NCI-H82 (cell line): Measurements from ENCODE around the gene EFCC1.

Experiments
- DNase-seq: peaks from one replicate; lab custom pipeline; 2025; lab: John Stamatoyannopoulos, UW

The EFCC1 gene

DNA sequence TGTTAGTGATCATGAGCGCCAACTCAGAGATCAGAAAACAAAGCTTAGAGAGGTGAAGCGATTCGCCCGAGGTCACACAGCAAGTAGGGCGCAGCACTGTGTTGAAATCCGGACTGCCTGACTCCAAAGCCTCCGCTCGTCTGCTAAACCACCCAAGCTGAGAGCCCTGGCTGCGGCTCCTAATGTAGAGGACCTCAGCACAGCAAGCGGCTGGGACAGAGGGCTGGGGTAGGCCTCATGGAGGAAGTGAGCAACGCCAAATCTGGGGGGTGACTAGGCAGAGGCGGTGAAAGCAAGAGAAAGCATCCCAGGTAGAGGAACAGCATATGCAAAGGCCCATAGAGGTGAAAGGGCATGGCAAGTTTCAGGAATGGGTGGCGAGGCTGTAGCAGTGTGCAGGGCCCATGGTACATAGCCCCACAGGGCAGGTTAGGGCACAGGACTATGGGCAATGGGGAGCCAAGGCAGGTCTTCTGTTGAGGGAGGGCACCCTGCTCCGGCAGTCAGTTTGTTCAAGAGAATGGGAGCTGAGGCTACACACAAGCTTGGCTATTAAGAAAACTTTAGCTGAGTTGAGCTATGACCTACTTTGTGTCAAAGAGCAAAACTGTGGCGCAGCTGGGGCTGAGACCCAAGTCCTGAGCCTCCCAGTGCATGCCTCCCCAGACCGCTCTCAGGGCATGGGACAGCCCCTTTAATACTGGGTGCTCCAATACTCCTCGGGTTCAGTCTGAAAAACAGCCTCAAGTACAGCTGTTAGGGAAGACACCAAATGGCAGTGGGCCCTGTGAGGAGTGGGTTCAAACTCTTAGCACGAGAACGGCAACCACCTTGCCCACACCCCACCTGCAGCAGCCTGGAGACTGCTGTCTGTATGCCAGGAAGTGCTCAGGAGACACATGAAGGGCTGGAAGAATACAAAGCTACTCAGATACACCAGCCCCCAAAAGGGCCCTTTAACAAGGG, 6.2 kb upstream of the EFCC1 start:
- DNase-seq, result no peak

DNA sequence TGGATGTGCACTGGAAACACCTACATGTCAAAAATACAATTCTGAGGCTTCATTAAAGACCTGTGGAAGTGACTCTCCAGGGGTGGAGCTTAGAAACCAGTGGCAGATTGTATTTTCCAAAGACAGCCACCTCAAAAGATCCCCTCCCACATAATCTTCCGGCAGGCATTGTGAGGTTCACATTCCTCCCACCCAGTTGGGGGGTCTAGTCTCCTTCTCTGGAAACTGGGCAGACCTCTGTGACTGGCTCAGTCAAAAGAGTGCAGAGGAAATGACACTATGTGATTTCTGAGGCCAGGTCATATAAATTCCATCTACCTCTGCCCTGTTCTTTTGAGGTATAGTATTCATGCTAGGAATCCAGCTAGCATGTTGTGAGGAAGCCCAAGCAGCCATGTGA, 5.4 kb upstream of the EFCC1 start:
- no peak for DNase-seq

GRCh38 chr3:128996200-128996599, 4.9 kb upstream of the EFCC1 start:
- no peak for DNase-seq

- no peak for DNase-seq
Measured at GRCh38 chr3:128996726-128997125, 4.4 kb upstream of the EFCC1 start.

- no peak for DNase-seq
Measured at GRCh38 chr3:128997486-128998133, 3.5 kb upstream of the EFCC1 start.

- no peak for DNase-seq
Measured at GRCh38 chr3:128998561-128998960, 2.5 kb upstream of the EFCC1 start.

- DNase-seq, result no peak
Measured at GRCh38 chr3:128999102-128999501, 2.0 kb upstream of the EFCC1 start.

- DNase-seq, result peak; percentile 22
Measured at GRCh38 chr3:129000742-129001100, 383 bp upstream of the EFCC1 start.

- no peak for DNase-seq
Measured at GRCh38 chr3:129001806-129002572, 885 bp downstream of the EFCC1 start.

DNA sequence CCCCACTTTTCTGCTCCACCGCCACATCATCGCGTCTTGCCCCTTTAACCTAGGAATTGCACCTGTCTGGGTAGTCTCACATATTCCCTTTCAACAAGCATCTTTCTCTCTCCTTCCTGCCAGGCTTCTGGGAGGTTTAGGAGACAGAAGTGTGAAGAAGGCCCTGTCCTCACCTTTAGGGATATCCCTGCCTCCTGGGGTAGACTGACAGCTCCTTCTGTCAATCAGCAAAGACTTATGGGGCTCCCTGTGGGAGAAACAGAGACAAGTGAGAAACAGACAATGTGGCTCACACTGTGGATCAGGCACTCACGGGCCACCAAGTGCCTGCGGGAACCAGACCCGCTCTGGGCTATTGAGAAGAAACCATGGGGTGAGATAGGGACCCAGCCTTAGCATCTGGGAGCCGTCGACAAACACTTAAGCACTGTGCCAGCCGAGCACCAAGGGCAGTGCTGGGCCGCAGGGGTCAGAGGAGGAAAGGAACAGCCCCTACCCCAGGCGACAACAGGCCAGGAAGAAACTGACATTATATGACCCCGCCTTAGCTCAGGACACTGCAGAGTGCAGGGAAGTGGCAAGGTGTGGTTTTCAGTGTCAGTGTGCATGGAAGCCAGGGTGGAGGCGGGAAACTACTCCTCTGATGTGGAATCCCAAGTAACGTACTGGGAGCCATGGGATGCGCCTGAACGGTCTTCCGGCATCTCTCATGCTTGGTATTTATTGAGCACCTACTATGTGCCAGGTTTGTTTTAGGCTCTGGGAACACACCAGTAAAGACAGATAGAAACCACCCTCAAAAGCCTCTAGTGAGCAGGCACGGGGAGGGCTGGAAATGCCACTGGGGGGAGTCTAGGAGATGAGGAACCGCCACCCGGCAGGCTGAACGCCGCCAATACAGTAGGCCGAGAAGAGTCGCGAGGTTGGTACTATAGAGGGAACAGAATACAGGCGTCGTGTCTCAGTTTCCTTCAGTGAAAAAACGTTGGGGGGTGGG, 1.8 kb downstream of the EFCC1 start:
- DNase-seq, result no peak

DNA sequence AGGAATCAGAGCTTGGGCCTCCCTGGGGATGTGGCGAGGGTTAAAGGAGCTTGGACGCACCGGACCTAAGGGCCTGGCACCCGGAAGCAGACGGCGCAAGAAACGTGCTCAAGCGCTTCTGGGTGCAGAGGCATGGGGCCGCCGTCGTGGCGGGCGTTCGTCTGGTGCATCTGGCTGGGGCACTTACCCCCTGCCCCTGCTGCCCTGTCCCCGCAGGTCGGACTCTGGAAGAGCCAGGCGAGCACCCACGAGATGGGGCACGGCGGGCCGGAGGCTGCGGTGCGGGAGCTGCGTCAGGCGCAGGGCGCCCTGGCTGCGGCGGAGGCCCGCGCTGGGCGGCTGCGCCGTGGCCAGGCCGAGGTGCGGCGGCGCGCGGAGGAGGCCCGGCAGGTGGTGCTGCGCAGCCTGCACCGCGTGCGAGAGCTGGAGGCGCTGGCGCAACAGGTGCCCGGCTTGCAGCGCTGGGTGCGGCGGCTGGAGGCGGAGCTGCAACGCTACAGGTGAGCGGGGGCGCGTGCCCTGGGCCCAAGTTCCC, 2.5 kb downstream of the EFCC1 start:
- peak; percentile 77 for DNase-seq

DNA sequence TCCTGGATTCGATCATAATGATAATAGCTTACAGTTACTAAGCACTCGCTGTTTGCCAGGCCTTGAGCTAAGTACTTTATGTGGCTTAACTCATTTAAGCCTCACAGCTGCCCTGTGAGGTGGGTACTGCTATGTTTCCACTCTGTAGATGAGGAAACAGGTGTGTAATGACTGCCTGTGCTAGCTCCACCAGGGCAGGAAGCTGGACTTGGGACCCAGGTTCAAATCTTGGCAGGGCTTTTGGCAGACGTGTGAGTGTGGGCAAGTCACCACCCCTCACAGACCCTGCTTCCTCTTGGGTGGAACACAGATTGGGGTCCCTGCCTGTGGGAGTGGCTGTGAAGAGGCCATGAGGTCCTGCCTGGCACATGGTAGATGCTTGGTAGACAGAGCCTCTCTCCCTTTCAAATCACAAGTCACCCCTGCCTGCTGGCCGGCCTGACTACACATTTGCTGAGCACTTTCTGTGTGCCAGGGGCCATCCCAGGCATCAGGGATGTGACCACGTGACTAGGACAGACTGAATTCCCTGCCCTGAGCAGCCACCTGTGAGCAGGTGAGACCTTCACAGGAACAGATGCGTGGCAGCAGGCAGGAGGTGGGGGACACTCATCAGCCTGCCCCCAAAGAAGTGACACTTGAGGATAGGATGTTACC, 3.7 kb downstream of the EFCC1 start:
- peak; percentile 22 for DNase-seq

GRCh38 chr3:129005526-129006303, 4.6 kb downstream of the EFCC1 start:
- no peak for DNase-seq

GRCh38 chr3:129006864-129007263, 5.8 kb downstream of the EFCC1 start:
- no peak for DNase-seq

GRCh38 chr3:129007792-129008191, 6.7 kb downstream of the EFCC1 start:
- DNase-seq, result no peak

GRCh38 chr3:129009266-129009665, 8.2 kb downstream of the EFCC1 start:
- no peak for DNase-seq

- no peak for DNase-seq
Measured at GRCh38 chr3:129010310-129010956, 9.3 kb downstream of the EFCC1 start.

DNA sequence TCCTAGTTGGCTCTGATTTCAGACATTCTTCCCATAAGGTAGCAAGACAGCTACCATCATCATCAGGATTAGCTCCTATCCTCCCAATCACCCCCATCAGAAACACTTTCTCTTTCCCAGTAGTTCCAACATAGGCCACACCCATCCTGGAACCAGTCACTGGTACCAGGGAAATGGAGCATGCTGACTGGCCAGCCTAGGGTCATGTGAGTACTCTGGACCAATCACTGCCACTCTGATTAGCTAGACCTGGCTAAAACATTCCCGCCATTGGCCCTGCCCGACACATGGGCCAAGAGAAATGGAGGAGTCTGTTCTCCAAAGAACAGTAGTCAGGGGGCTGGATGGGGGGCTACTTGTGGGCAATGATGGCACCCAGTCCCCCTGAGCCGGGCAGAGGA, 12.4 kb downstream of the EFCC1 start:
- DNase-seq, result peak; percentile 36

DNA sequence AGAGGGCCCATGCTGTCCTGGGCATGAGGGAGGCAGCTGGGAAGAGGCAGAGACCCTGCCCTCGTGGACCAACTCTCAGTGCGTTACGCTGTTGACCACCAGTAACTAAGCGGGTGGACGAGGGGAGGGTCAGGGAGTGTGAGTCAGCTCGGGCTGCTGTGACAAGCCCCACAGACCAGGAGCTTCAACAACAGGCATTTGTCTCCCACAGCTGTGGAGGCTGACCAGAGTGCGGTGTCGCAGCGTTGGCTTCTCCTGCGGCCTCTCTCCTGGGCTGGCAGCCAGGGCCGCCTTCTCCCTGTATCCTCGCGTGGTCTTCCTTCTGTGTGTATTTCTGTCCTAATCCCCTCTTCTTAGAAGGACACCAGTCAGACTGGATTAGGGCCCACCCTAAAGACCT, 13.0 kb downstream of the EFCC1 start:
- DNase-seq, result peak; percentile 44
